HL-60/S4 treated with retinoic acid at 250 ng/mL for 4 days and 3 days (cell line): ENCODE measurements around the gene SPATA17.
"Not testable (repeated sequence)": the region's sequence is repeated elsewhere in the genome, so short reads cannot be mapped to it uniquely, and the experiment has no call there.

Experiments
- in situ Hi-C: fragments of 300-500 bp; cut with MboI; formaldehyde crosslinking; loops from 2 replicates; pipeline ENCODE4 v1.7.0; 2022; ENCODE audit warnings: low sequenced_read_pairs

SPATA17 gene

GRCh38 chr1:217674028-217674729 is 43.0 kb downstream of the SPATA17 start:
- in situ Hi-C loops: no loop called here

DNA sequence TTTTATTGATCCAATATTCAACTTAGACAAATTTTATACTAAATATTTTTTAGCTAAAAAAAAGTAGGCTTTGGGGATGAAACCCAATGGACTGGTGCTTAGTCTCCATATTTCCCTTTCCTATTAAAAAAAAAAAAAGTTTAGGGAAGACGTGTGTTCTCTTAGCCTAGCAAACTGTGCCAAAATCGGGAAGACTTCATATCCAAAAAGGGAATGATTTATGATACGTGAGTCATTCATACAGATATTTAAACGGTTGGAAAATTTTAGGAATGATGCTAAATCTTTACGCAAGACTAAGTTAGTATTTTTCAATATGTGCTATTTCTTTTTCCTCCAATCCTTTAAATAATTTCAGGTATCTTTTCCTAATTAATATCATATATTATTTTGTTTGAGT is 50.7 kb downstream of the SPATA17 start:
- in situ Hi-C loops: no loop called here

DNA sequence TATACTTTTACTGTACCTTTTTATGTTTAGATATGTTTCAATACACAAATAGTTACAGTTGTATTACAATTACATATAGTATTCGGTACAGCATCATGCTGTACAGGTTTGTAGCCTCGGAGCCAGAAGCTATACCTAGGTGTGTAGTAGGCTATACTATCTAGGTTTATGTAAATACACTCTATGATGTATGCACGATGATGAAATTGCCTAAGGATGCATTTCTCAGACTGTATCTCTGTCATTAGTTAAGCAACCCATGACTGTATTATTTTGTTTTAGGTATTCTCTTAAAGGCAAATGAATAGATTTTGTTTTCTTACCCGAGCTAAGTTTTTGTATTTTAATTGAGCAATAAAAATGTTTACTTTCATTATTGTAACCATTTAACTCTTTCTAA is 56.4 kb downstream of the SPATA17 start:
- in situ Hi-C loops: no loop called here

- in situ Hi-C loops: not testable (repeated sequence)
Observed at GRCh38 chr1:217696140-217696539, 65.0 kb downstream of the SPATA17 start.

DNA sequence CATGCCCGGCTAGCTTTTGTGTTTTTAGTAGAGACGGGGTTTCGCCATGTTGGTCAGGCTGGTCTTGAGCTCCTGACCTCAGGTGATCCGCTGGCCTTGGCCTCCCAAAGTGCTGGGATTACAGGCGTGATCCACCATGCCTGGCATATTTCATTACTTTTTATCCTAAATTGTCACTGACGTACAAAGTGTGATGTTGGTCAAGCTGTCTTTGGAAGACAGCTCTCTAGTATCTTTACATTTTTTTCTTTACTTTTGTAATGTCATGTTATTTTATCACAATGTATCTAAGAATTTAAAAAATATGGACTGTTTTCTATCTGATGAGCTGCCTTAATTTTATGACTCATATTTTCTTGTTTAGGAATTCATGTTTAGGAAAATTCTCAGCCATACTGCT is 72.2 kb downstream of the SPATA17 start:
- in situ Hi-C loops: no loop called here

DNA sequence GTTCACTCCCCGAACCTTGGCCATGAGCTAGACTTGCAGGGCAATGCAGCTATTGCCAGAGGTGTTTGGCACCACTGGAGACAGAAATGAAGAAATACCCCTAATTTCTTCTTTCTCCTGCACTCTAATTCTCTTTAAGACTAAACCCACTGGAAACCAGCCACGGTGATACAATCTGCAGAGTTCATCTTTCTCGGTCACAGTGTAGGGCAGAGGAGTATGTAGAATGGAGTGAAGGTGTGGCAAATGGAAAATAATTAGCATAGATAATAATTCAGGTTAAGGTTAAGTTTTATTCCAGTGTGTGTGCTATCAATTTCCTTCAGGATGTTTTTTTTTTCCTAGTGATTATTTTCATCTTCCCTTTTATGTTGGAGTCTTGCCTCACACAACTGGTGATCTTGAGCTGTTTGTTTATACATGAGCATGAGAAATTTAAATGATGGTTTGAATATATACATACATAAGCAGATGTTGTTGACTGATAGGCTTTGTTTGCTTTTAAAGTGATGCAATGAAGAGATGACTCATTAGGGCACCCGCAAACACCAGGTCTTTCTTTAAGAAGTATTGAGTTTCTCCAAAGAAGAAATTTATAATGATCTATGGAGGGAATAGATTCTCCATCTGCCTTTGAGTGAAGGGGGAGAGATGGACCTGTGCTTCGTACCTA is 81.9 kb downstream of the SPATA17 start:
- in situ Hi-C loops: no loop called here

DNA sequence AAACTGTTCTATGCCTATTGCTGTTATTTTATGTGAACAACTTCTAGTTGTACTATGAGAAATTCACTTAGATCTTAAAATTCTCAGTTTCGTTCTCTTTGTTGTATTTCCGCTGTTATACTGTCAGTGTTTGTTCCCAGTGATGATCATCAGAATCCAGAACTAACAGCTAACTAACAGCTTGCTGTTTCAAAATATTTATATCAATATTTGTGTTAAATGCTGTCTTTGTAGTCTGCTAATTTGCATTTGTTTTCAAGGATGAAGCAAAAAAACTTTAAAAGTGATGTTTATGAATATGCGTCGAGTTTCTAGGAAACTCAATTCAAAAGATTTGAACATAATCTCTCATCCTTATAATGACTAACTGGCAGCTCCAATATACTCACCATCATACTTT is 84.5 kb downstream of the SPATA17 start:
- in situ Hi-C loops: no loop called here

DNA sequence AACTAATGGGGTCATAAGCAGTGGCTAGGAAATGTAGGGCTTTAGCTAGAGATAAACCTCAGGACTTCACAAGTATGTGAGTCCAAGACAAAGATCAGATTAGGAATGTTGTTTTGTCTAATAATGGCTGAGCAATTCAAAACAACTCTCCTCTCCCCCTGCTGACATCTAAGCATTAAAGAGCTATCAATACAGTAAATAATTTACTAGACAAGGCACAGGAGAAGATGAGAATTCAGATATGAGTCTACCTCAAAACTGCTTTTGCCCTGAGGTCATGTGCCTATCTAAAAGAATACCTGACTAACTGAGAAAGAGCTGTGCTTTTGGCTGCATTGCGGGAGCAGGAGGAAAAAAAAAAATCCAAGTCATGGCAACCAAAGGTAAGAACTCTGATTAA is 86.8 kb downstream of the SPATA17 start:
- in situ Hi-C loops: no loop called here

DNA sequence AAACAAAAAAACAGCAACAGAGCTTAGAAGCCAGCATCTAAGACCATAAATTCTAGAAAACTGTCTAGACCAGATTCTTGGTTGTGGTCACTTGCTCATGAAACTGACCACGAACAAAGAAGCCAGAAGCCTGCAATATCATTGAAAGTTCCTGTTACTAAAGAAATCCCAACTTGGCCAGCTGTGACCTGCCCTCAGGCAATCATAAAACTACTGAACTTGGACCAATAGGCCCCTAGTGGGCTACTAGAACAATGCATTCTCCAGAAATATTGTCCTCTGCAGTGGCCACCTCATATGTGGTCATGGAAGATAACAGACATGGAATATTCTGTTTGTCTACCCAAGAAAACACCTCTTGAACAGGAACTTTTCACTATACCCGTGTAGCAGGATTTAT is 87.7 kb downstream of the SPATA17 start:
- in situ Hi-C loops: no loop called here

GRCh38 chr1:217721692-217722091 is 90.5 kb downstream of the SPATA17 start:
- in situ Hi-C loops: no loop called here

DNA sequence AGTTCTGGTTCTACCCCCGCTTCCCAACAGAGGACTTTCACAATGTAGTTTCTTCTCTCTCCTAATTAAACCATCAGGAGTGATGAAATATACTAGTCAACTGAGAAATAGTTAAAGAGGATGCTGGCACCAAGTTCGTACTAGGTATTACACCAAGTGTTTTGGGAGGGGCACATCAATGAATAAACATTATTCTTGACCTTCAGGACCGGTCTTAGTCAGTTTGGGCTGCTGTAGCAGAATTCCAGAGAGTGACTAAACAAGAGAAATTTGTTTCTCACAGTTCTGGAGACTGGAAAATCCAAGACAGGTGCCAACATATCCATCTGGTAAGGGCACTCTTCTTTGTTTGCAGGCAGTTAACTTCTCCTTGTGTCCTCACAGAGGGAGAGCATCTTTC is 103.8 kb downstream of the SPATA17 start:
- in situ Hi-C loops: no loop called here

GRCh38 chr1:217747156-217747769 is 116.1 kb downstream of the SPATA17 start:
- in situ Hi-C loops: no loop called here

DNA sequence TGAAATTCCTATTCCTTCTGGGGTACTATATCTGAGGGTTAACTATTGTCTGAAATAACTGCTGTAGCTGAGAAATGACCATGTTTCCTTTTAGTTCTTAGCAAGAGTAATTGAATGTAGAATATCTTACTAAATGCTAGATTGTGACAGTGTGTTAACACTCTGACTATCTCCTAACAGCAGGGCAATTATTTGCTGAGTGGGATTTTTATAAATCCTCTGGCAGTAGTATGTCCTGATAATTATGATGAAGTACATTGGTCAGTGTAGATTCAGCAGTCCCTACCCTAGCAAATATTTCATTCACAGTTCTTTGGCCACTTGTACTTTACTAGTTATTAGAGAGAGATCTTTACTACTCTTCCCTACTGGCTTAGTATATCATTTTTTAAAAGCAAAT is 138.6 kb downstream of the SPATA17 start:
- in situ Hi-C loops: no loop called here

GRCh38 chr1:217770918-217771317 is 139.8 kb downstream of the SPATA17 start:
- in situ Hi-C loops: no loop called here

- in situ Hi-C loops: no loop called here
Observed at GRCh38 chr1:217776693-217777092, 145.5 kb downstream of the SPATA17 start.

DNA sequence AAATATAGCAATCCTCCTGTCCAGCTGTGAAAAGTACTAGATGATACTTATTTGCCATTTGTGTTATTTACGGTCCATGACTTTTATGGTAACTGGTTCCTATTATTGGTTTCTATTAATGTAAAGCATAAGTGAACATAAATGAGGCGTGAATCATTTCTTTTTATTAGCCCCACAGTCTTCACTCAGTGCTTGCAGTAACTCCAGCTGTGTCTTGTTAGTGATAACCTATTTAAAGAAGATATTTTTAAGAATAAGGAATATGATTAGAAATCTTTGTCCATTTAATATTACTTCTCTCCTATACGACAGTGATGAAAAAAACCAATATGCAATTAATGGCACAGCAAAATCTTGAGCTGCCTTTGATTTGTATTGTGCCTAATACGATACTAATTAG is 149.9 kb downstream of the SPATA17 start:
- in situ Hi-C loops: no loop called here

- in situ Hi-C loops: no loop called here
Observed at GRCh38 chr1:217791091-217791490, 159.9 kb downstream of the SPATA17 start.

DNA sequence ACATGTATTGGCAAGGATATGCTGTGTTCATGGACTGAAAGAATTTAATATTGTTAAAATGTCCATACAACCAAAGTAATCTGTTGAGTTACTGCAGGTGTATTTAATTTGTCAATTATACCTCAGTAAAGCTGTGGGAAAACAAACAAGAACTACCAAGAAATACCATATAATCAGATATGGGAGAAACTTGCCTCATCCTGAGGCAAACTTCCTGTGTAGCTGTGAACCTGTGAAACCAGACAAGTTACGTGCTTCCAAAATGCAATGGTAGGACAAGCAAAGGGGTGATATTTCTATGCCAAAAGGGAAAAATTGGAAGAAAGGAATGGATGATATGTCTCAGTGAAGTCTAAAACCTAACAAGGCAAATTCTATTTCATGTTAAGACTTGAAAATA is 174.6 kb downstream of the SPATA17 start:
- in situ Hi-C loops: no loop called here

DNA sequence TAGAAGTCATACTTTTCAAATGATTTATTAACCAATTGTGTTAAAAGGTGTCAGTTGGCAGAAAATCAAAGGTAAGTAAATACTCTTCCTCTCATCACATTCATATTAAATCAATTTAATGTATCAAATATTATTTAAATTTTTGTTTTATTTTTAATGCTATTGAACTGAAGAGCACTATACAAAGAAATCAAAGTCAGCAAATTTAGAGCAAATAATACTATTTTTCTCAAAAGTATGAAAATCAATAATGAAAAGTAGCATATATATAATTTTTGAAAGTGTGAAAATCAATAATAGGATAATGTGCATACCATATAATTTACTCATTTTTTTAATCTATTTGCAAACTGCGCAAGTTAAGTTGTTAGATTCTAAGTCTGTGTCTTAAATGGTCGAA is 181.0 kb downstream of the SPATA17 start:
- in situ Hi-C loops: no loop called here

GRCh38 chr1:217813031-217813430 is 181.9 kb downstream of the SPATA17 start:
- in situ Hi-C loops: no loop called here

- in situ Hi-C loops: no loop called here
Observed at GRCh38 chr1:217837691-217838090, 206.5 kb downstream of the SPATA17 start.

DNA sequence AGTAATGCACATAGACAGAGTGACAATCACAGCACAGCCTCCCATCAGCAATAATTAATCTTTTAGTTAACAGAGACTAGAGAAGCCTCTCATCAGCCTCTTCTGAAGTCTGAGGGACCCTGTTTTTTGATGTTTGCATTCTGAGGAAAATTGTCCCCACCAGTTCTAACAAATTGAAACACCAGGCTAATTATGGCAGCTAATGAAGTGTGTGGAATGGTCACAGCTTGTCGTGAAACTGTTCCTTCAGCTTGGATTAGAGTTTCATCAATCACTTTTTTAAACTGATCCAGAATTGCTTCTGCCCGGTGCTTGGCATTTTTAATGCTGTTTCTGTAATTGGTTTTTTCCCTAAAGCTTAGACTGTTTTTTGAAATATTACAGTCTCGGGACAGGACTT is 208.0 kb downstream of the SPATA17 start:
- in situ Hi-C loops: no loop called here
